GM19372 (cell line): ENCODE results near the gene PPIF.

Experiments
- ATAC-seq: cut with Tn5 transposase; IDR thresholded peaks from one replicate; pipeline ENCODE4 v1.9.1; 2021; ENCODE audit warnings: mild to moderate bottlenecking, low read depth, moderate library complexity; ENCODE audit not compliant: unreplicated experiment

The PPIF gene

GRCh38 chr10:79361726-79362397, 14.6 kb downstream of the PPIF start:
- no peak for ATAC-seq

- ATAC-seq, result no peak
These were observed 20.3 kb downstream of the PPIF start for GRCh38 chr10:79367426-79368189.

GRCh38 chr10:79372871-79373270, 25.6 kb downstream of the PPIF start:
- no peak for ATAC-seq

- ATAC-seq, result peak; percentile 59
These were observed 27.3 kb downstream of the PPIF start for GRCh38 chr10:79374312-79375191.

DNA sequence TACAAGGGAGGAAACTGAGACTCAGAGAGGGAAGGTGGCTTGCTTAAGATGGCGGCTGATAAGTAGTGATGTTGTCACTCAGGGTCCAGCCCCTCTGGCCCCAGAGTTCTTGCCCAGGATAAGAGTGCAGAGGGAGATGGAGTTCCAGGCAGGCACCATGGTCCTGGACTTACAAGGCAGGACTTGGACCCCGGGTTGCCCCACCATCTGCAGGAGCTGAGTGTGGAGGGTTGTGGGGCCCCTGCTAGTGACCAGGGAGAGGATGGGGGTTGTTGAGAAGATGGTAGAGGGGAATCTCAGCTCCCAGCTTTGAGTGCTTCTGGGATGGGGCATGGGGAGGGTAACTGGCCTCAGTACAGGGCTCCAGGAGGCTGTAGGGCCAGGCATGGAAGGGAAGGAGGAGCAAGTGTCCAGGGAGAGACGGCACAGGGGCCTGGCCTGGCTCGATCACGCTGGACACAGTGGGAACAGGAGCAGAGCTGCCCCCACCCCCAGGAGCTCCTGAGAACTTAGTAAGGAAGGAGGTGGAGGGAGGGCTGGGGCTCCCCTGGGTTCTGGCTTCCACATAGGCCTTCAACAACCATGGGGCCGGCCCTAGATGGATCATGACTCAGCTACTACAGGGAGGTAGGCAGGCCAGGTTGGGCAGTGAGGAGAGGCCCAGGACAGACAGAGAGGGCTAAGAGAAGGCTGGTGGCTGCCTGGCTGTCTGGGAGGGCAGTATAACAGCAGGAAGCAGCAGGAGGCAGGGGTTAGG, 28.2 kb downstream of the PPIF start:
- ATAC-seq, result no peak

DNA sequence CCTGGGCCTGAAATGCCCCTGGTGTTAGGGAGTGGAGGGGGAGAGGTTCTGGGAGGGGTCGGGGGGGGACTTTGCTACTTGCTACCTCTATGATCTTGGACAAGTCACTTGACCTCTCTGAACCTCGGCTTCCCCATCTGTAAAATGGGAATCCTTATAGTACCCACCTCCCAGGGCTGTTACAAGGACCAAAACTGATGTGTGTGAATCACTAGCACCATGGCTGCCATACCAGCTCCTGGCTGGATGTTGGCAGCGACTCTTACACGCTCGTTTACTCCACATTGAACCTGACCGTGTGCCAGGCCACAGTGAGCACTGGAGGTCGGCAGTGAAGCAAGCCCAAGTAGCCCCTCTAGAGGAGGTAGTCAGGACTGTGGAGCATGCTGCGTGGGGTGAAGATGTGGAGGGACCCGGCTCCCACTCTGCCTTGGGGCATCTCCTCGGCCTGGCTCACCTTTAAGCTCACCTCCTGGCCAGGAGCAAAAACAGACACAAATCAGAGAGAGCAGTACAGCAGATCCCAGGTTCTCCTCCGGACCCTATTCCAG, 28.9 kb downstream of the PPIF start:
- ATAC-seq, result no peak

DNA sequence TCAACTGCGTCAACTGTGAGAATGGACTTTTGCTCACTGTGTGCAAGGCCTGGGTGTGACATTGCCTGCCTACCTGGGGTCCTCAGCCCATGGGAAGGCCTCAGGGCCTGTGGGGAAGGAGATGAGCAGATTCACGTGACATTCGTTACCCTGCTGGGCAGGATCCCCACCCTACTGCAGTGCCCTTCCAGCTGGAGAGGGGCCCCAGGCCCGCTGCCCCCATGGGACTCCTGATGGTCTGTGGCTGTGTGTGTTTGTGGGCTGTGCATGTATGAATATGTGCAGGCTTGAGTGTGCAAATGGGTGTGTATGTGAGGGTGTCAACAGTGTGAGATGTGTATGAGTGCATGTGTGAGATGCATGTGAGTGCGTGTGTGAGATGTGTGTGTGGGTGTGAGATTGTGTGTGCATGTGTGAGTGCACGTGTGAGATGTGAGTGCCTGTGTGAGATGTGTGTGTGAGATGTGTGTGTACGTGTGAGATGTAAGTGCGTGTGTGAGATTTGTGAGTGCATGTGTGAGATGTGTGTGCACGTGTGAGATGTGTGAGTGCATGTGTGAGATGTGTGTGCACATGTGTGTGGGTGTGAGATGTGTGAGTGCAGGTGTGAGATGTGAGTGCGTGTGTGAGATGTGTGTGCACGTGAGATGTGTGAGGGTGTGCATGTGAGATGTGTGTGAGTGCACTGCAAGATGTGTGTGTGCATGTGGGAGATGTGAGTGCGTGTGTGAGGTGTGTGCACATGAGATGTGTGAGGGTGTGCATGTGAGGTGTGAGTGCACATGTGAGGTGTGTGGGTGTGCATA, 29.7 kb downstream of the PPIF start:
- no peak for ATAC-seq

- no peak for ATAC-seq
These were observed 30.5 kb downstream of the PPIF start for GRCh38 chr10:79377557-79378382.

- no peak for ATAC-seq
These were observed 31.0 kb downstream of the PPIF start for GRCh38 chr10:79378383-79378646.

GRCh38 chr10:79378647-79379511, 31.6 kb downstream of the PPIF start:
- ATAC-seq, result no peak

GRCh38 chr10:79379512-79380124, 32.3 kb downstream of the PPIF start:
- ATAC-seq, result no peak

GRCh38 chr10:79380125-79380945, 33.1 kb downstream of the PPIF start:
- ATAC-seq, result no peak

DNA sequence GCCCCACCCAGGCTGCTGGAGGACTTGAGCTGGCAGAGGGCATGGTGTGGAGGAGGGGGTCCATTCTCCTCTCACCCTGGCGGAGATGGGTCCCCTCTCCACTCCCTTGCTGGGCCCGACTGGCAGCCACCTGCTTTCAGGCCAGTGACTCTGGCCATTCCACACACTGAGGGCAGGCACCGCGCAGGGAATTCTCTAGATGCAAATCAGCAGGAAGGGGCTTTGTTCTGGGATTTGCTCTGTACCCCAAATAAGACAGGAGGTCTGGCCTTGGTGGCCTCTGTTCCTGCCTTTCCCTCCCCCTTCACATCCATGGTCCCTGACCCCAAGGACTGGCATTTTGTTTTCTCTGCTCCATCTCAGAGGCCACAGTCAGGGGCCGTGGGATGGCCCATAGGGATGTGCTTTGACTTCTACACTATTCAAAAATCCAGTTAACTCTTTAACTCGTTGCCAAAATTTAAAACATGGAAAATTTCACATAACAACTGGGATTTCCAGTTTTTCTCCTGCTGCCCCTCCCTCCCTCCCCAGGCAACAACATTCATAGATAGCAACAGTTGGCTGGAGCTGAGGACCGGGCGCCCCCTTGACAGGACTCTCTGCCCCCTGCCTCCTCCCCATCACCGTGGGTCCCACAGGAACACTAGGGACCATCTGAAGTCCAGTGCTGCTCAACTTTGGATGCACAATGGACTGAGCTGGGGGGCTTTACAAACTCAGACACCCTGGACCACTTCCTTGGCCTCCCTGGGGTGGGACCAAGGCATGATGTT, 33.9 kb downstream of the PPIF start:
- ATAC-seq, result no peak

- no peak for ATAC-seq
These were observed 34.5 kb downstream of the PPIF start for GRCh38 chr10:79381804-79382221.

- no peak for ATAC-seq
These were observed 35.2 kb downstream of the PPIF start for GRCh38 chr10:79382491-79382941.
